Ovary (tissue), 3 donors: Measurements from ENCODE around the gene CCDC187.

ENCODE experiments used
- CTCF ChIP-seq, 3 donors: fragments of 450-650 bp in 2 of 3; fragments of 200-600 bp in 1 of 3; IDR thresholded peaks; one replicate each; pipeline versions ENCODE4 v1.5.1 to v1.8.0; 2016 to 2022; ENCODE audit warnings: antibody characterized with exemption in 3 of 3, mild to moderate bottlenecking in 1 of 3
- EP300 ChIP-seq: sonication (generic); formaldehyde crosslinking; IDR thresholded peaks from one replicate; pipeline ENCODE4 v1.6.1; 2017; ENCODE audit warnings: antibody characterized with exemption
- POLR2A ChIP-seq: fragments of 450-650 bp; IDR thresholded peaks from one replicate; pipeline ENCODE4 v1.6.1; 2017; ENCODE audit warnings: antibody characterized with exemption, mild to moderate bottlenecking, moderate library complexity
- donor health status: DM: no; HTN: no; CAD: no.

GRCh38 chr9:136342181-136343120 lies 38.6 kb upstream of the CCDC187 start:
- TF ChIP-seq CTCF (IDR thresholded peaks at IDR 0.05), result no peak
- TF ChIP-seq EP300, result no peak
- TF ChIP-seq POLR2A, result no peak
